Caco-2 (cell line): ENCODE measurements around the gene EAPP. TPM values are rescaled to one million over a fixed set of nuclear protein-coding genes. Genes with fewer than 3 reads are reported as not detected.

ENCODE experiments used
- BruUV-seq: library from RNA; stranded (reverse); fragments of 400-500 nt; replicated peaks from 2 replicates; lab custom pipeline; 2021; lab: Mats Ljungman, UMichigan
- CTCF ChIA-PET: fragments of 300-600 bp; sonication (Branson Sonifier 250); formaldehyde crosslinking; loops from one replicate; lab custom pipeline; 2022; ENCODE audit warnings: antibody characterized with exemption; lab: Charles Lee
- POLR2A ChIA-PET: fragments of 300-600 bp; sonication (Branson Sonifier 250); formaldehyde crosslinking; loops from one replicate; lab custom pipeline; 2022; ENCODE audit warnings: antibody characterized with exemption; lab: Charles Lee
- DNase-seq, 2 experiments: peaks; one replicate each; pipeline versions ENCODE4 v3.0.0 to v3.0.0-alpha.2; 2020 to 2022
- H3K27me3 ChIP-seq: replicated peaks from 2 replicates; pipeline ENCODE4 v1.6.0; 2011; ENCODE audit warnings: low read length; ENCODE audit not compliant: control insufficient read depth, insufficient read depth
- H3K36me3 ChIP-seq: 2 replicates; pipeline ENCODE4 v1.5.1; 2011; ENCODE audit warnings: low read length; ENCODE audit not compliant: control insufficient read depth, insufficient read depth
- H3K4me1 ChIP-seq: fragments of 250-450 bp; sonication (Bioruptor Pico); 2 replicates; pipeline ENCODE4 v1.5.1; 2020; ENCODE audit warnings: mild to moderate bottlenecking
- H3K4me3 ChIP-seq: 2 replicates; pipeline ENCODE4 v1.5.1; 2011; ENCODE audit warnings: low read depth, mild to moderate bottlenecking, control low read depth, low read length
- H3K9me3 ChIP-seq: fragments of 250-450 bp; sonication (Bioruptor Pico); 2 replicates; pipeline ENCODE4 v1.5.1; 2020; ENCODE audit warnings: mild to moderate bottlenecking, moderate library complexity
- H3K27ac Mint-ChIP-seq: one replicate; pipeline ENCODE4 v1.8.0; 2022; ENCODE audit warnings: mixed read lengths; ENCODE audit not compliant: unreplicated experiment
- H3K27me3 Mint-ChIP-seq: one replicate; pipeline ENCODE4 v1.8.0; 2022; ENCODE audit warnings: mixed read lengths; ENCODE audit not compliant: insufficient read depth, unreplicated experiment
- H3K36me3 Mint-ChIP-seq: one replicate; pipeline ENCODE4 v1.8.0; 2022; ENCODE audit warnings: mild to moderate bottlenecking, mixed read lengths; ENCODE audit not compliant: insufficient read depth, unreplicated experiment
- H3K4me1 Mint-ChIP-seq: one replicate; pipeline ENCODE4 v1.8.0; 2022; ENCODE audit warnings: low read depth, mixed read lengths; ENCODE audit not compliant: unreplicated experiment
- H3K4me3 Mint-ChIP-seq: one replicate; pipeline ENCODE4 v1.8.0; 2022; ENCODE audit warnings: mild to moderate bottlenecking, moderate library complexity, mixed read lengths; ENCODE audit not compliant: unreplicated experiment
- H3K9me3 Mint-ChIP-seq: one replicate; pipeline ENCODE4 v1.8.0; 2022; ENCODE audit warnings: mixed read lengths; ENCODE audit not compliant: unreplicated experiment
- intact Hi-C: fragments of 100-400 bp; cut with micrococcal nuclease; formaldehyde crosslinking; loops from one replicate; pipeline ENCODE4 v1.10.0; 2022; ENCODE audit not compliant: unreplicated experiment
- total RNA-seq: library from RNA; stranded (reverse); gene quantifications from 2 replicates; pipeline ENCODE4 v1.2.3, GENCODE V29; 2022
- TF ChIP-seq, protein P1 (sequence below), 2 experiments: fragments of 200-600 bp in 1 of 2; IDR thresholded peaks; 1 replicate in 1 of 2; 2 replicates in 1 of 2; pipeline versions ENCODE4 v1.5.1 to v1.8.0; 2011 to 2022; ENCODE audit warnings: antibody characterized with exemption in 1 of 2, control low read depth in 1 of 2, inconsistent platforms in 1 of 2, low read depth in 1 of 2, low read length in 1 of 2, mild to moderate bottlenecking in 1 of 2, moderate library complexity in 1 of 2; ENCODE audit not compliant: insufficient read depth in 1 of 2, severe bottlenecking in 1 of 2, unreplicated experiment in 1 of 2

EAPP gene
- total RNA-seq, 1 experiment from 2014 or later, result 30.7 TPM

DNA sequence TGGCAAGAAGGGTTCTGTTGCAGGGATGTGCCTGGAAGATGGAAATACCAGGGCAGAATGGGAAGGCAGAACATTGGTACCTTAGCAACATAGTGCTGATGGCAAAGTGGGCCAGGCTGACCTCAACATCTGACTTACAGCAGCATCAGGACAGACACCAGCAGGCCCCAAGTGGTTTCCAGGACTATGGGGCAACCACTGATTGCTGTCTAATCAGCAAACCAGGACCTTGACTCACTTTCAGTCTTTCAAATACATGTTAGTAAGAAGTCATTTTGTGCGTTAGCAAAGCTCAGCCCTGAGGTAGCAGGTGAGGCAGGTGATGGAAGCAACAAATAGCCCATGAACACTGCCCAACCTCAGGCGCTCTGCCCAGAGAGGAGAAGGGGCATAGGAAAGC, 72.8 kb downstream of the EAPP start:
- Mint-ChIP-seq H3K4me1 (peaks cover 18% of the 10 kb centered on the region), H3K9me3 (no peaks in the 10 kb centered on the region), H3K27me3 (no peaks in the 10 kb centered on the region), H3K36me3 (no peaks in the 10 kb centered on the region), H3K4me3 (no peak overlapping the region), H3K27ac (no peak overlapping the region)
- TF ChIP-seq, protein P1, sequence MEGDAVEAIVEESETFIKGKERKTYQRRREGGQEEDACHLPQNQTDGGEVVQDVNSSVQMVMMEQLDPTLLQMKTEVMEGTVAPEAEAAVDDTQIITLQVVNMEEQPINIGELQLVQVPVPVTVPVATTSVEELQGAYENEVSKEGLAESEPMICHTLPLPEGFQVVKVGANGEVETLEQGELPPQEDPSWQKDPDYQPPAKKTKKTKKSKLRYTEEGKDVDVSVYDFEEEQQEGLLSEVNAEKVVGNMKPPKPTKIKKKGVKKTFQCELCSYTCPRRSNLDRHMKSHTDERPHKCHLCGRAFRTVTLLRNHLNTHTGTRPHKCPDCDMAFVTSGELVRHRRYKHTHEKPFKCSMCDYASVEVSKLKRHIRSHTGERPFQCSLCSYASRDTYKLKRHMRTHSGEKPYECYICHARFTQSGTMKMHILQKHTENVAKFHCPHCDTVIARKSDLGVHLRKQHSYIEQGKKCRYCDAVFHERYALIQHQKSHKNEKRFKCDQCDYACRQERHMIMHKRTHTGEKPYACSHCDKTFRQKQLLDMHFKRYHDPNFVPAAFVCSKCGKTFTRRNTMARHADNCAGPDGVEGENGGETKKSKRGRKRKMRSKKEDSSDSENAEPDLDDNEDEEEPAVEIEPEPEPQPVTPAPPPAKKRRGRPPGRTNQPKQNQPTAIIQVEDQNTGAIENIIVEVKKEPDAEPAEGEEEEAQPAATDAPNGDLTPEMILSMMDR (IDR thresholded peaks at IDR 0.05; ENCODE audit: insufficient read depth in 1 of 2, low read depth in 1 of 2, low read length in 1 of 2, severe bottlenecking in 1 of 2, unreplicated experiment in 1 of 2), result no peak
- H3K4me1 ChIP-seq, result peaks cover 21% of the 10 kb centered on the region
- POLR2A ChIA-PET, result no interaction called here
- H3K27me3 ChIP-seq, result no peaks in the 10 kb centered on the region
- DNase-seq, result no peak
- H3K4me3 ChIP-seq, result no peak overlapping the region
- no peaks in the 10 kb centered on the region for H3K36me3 ChIP-seq
- BruUV-seq, result no TSS peak
- CTCF ChIA-PET, result no interaction called here
- no peaks in the 10 kb centered on the region for H3K9me3 ChIP-seq
- intact Hi-C loops, result no loop called here

Other genes starting within 250 kb of the EAPP start
- 28.1 and 30.0 TPM in 2 replicates for gene SPTSSA, start 77.5 kb downstream of the EAPP start, total RNA-seq
- 105 and 106 TPM in 2 replicates for gene SNX6, start 90.4 kb upstream of the EAPP start, total RNA-seq
- gene CFL2, start 174.9 kb upstream of the EAPP start, total RNA-seq, result 39.7 and 41.9 TPM in 2 replicates